HTR-8/SVneo (cell line): ENCODE data around the gene KRTAP22-2.

Source experiments
- DNase-seq: peaks from one replicate; pipeline ENCODE4 v3.0.0; 2011; ENCODE audit warnings: low spot score, mixed read lengths; ENCODE audit not compliant: insufficient read length
- FAIRE-seq: peaks from 2 replicates; lab custom pipeline; 2011; peaks lifted over from hg19 to GRCh38; lab: Jason Lieb, UNC

The KRTAP22-2 gene

GRCh38 chr21:30590297-30590696 lies at the start of gene KRTAP22-2:
TSS of gene KRTAP22-2 (minus strand) at chr21:30590397.
- no peak for DNase-seq
- no peak for FAIRE-seq

GRCh38 chr21:30638686-30639085 lies 48.5 kb upstream of the KRTAP22-2 start:
- no peak for FAIRE-seq

GRCh38 chr21:30634906-30635305 lies 44.7 kb upstream of the KRTAP22-2 start, which contains the start of gene KRTAP20-2:
TSS of gene KRTAP20-2 (plus strand) at chr21:30635206. CDS start at chr21:30635264, 58 bp downstream.
- FAIRE-seq = no peak
- no peak for DNase-seq

More at GRCh38 chr21:30638686-30639085, 48.5 kb upstream of the KRTAP22-2 start:
- DNase-seq = no peak

GRCh38 chr21:30629200-30629599 lies 39.0 kb upstream of the KRTAP22-2 start:
- FAIRE-seq (no peak), DNase-seq (no peak)

- DNase-seq (no peak), FAIRE-seq (no peak)
Observed at GRCh38 chr21:30628109-30628508, 37.9 kb upstream of the KRTAP22-2 start.

- no peak for DNase-seq
- FAIRE-seq = no peak
Observed at GRCh38 chr21:30625449-30626165, 35.4 kb upstream of the KRTAP22-2 start.

- FAIRE-seq (no peak), DNase-seq (no peak)
Observed at GRCh38 chr21:30623362-30623761, 33.2 kb upstream of the KRTAP22-2 start.

GRCh38 chr21:30620522-30620921 lies 30.3 kb upstream of the KRTAP22-2 start, which contains the start of gene KRTAP20-4:
TSS of gene KRTAP20-4 (plus strand) at chr21:30620627.
- no peak for FAIRE-seq

GRCh38 chr21:30620080-30620479 lies 29.9 kb upstream of the KRTAP22-2 start:
- no peak for FAIRE-seq
- no peak for DNase-seq

More at GRCh38 chr21:30620522-30620921, 30.3 kb upstream of the KRTAP22-2 start, which contains the start of gene KRTAP20-4:
- DNase-seq = no peak

GRCh38 chr21:30616125-30616524 lies 25.9 kb upstream of the KRTAP22-2 start, which contains the start of gene KRTAP20-1:
TSS of gene KRTAP20-1 (plus strand) at chr21:30616425. CDS start at chr21:30616455, 30 bp downstream.
- FAIRE-seq (peak; percentile 23), DNase-seq (no peak)

- FAIRE-seq = no peak
- DNase-seq = no peak
Observed at GRCh38 chr21:30615199-30615598, 25.0 kb upstream of the KRTAP22-2 start.

- FAIRE-seq (no peak), DNase-seq (no peak)
Observed at GRCh38 chr21:30613836-30614235, 23.6 kb upstream of the KRTAP22-2 start, which contains the start of gene KRTAP6-1. TSS of gene KRTAP6-1 (minus strand) at chr21:30613930. CDS start at chr21:30613904, 26 bp downstream.

GRCh38 chr21:30612132-30612531 lies 21.9 kb upstream of the KRTAP22-2 start:
- FAIRE-seq (no peak), DNase-seq (no peak)

GRCh38 chr21:30605968-30606367 lies 15.8 kb upstream of the KRTAP22-2 start:
- FAIRE-seq (no peak), DNase-seq (no peak)

GRCh38 chr21:30600787-30601186 lies 10.6 kb upstream of the KRTAP22-2 start, which contains the start of gene KRTAP22-1:
TSS of gene KRTAP22-1 (plus strand) at chr21:30601087.
- FAIRE-seq (no peak), DNase-seq (no peak)

- FAIRE-seq (no peak), DNase-seq (no peak)
Observed at GRCh38 chr21:30598802-30599201, 8.6 kb upstream of the KRTAP22-2 start, which contains the start of gene KRTAP6-2. TSS of gene KRTAP6-2 (minus strand) at chr21:30598902. CDS start at chr21:30598874, 28 bp downstream.

GRCh38 chr21:30592140-30592539 lies 1.9 kb upstream of the KRTAP22-2 start, which contains the start of gene KRTAP6-3:
TSS of gene KRTAP6-3 (plus strand) at chr21:30592440. CDS start at chr21:30592446, 6 bp downstream.
- no peak for FAIRE-seq
- DNase-seq = no peak

- FAIRE-seq (no peak), DNase-seq (no peak)
Observed at GRCh38 chr21:30582870-30583269, 7.3 kb downstream of the KRTAP22-2 start.

GRCh38 chr21:30580132-30580531 lies 10.1 kb downstream of the KRTAP22-2 start:
- FAIRE-seq (no peak), DNase-seq (no peak)

GRCh38 chr21:30579346-30579745 lies 10.9 kb downstream of the KRTAP22-2 start:
- FAIRE-seq (no peak), DNase-seq (no peak)

GRCh38 chr21:30577766-30578165 lies 12.4 kb downstream of the KRTAP22-2 start:
- DNase-seq (no peak), FAIRE-seq (no peak)
